ENCODE measurements around the gene ZNF385D. TPM values are rescaled to one million over a fixed set of nuclear protein-coding genes. Genes with fewer than 3 reads are reported as not detected.
A peak's percentile ranks its signal among the peaks of the same experiment; 100 is the strongest.

Gene ZNF385D
- total RNA-seq, 1 donor from 2014 or later: 2.9 TPM

GRCh38 chr3:21621181-21621651 is 129.8 kb downstream of the ZNF385D start:
- intact Hi-C loops (cut with DNase I): no loop called here
- Histone ChIP-seq H3K27ac (no peak overlapping the region), H3K9me3 (no peaks in the 10 kb centered on the region), H3K4me1 (no peaks in the 10 kb centered on the region), H3K36me3 (no peaks in the 10 kb centered on the region), H3K27me3 (ENCODE audit: low read depth) (no peaks in the 10 kb centered on the region), H3K4me3 (no peak overlapping the region)
- DNase-seq: no peak
- no peak for ATAC-seq
- no peak for TF ChIP-seq CTCF (IDR thresholded peaks at IDR 0.05)

DNA sequence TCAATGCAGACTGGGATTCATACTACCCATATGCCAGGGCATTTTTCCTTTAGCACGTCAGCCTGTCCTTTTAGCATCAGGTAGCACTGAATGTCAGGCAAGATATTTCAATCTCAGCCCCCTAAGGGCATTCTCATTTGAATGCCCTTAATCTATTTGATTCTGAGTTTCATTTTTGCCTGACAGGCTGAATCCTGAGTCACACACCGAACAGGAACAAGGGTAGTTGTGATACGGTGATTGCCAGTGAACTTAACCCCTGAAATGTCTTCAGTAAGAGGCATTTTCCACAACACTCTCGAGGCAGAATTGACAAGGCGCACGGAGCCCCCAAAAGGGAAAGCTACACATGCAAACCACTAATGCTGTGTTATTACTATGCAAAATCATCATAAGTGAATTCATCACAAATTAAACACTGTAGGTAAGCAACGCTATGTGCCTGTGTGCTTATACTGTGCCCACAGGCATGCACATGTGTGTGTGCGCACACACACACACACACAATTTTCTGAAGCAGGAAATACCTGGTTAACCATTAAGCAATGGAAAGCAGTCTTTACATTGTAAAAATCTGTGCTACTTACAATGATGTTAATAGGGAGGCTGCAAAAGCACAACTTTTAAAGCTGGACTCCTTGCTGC is 130.4 kb downstream of the ZNF385D start:
- DNase-seq: no peak
- no peak overlapping the region for H3K27ac ChIP-seq

DNA sequence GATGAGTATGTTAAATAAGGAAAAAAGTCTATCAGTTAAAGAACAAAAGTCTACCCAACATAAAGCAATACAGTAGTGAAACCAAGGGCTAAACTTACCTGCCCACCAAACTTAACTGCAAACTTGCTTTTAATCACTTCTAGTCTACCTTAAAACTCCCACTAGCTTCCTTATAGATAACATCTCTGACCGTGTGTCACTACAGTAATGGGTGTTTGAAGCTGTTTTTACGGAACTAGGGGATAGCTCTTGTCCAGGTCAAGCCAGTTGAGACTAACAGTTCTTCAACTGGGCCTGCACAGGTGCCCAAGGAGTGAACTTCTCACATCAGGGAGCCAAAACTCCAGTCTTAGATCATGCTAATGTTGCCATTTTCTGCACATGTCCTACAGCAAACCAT is 132.3 kb downstream of the ZNF385D start:
- no peak for TF ChIP-seq CTCF (IDR thresholded peaks at IDR 0.05)
- Histone ChIP-seq H3K36me3 (no peaks in the 10 kb centered on the region), H3K9me3 (no peaks in the 10 kb centered on the region), H3K27me3 (ENCODE audit: low read depth) (no peaks in the 10 kb centered on the region), H3K4me1 (no peaks in the 10 kb centered on the region), H3K4me3 (no peak overlapping the region), H3K27ac (no peak overlapping the region)
- ATAC-seq (no peak), DNase-seq (no peak)
- intact Hi-C loops (cut with DNase I): no loop called here

More for the DNA sequence above, 130.4 kb downstream of the ZNF385D start:
- no peaks in the 10 kb centered on the region for H3K9me3 ChIP-seq
- ATAC-seq: peak in 1 of 2 donors; percentile 43
- no peaks in the 10 kb centered on the region for H3K27me3 ChIP-seq (ENCODE audit: low read depth)
- no peak for TF ChIP-seq CTCF (IDR thresholded peaks at IDR 0.05)
- H3K4me3 ChIP-seq: no peak overlapping the region
- no peaks in the 10 kb centered on the region for H3K4me1 ChIP-seq
- H3K36me3 ChIP-seq: no peaks in the 10 kb centered on the region
- intact Hi-C loops (cut with DNase I): no loop called here

GRCh38 chr3:21613372-21614070 is 137.5 kb downstream of the ZNF385D start:
- intact Hi-C loops (cut with DNase I): no loop called here

DNA sequence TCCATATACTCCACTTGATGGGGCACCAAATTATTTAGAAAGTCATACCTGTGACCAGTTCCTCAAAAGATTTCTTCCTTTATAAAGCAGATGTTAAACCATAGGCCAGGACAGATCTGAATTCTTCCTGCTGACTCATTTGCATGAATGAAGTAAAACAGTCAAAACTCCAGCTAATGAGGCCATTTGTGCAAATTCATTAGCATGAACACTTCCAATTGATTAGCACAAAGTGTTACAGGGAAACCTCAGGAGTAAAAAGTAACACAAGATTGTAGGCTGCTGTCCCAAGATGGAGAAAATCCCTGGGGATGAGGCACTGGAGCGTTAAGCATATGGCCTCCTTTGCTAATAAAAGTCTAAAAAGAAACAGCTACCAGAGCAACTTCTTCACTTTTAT is 149.8 kb downstream of the ZNF385D start:
- H3K4me1 ChIP-seq: no peaks in the 10 kb centered on the region
- intact Hi-C loops (cut with DNase I): no loop called here
- H3K36me3 ChIP-seq: no peaks in the 10 kb centered on the region

More at GRCh38 chr3:21613372-21614070, 137.5 kb downstream of the ZNF385D start:
- no peak for ATAC-seq
- Histone ChIP-seq H3K9me3 (no peaks in the 10 kb centered on the region), H3K27ac (no peak overlapping the region), H3K4me3 (no peak overlapping the region), H3K36me3 (no peaks in the 10 kb centered on the region), H3K27me3 (ENCODE audit: low read depth) (no peaks in the 10 kb centered on the region), H3K4me1 (no peaks in the 10 kb centered on the region)
- no peak for TF ChIP-seq CTCF (IDR thresholded peaks at IDR 0.05)
- no peak for DNase-seq

More for the DNA sequence above, 149.8 kb downstream of the ZNF385D start:
- no peak overlapping the region for H3K4me3 ChIP-seq
- H3K9me3 ChIP-seq: no peaks in the 10 kb centered on the region
- no peak for TF ChIP-seq CTCF (IDR thresholded peaks at IDR 0.05)
- DNase-seq (no peak), ATAC-seq (no peak)
- no peak overlapping the region for H3K27ac ChIP-seq
- H3K27me3 ChIP-seq (ENCODE audit: low read depth): no peaks in the 10 kb centered on the region
